Stomach (tissue), 9 donors: ENCODE measurements around the gene WDR62. TPM values are rescaled to one million over a fixed set of nuclear protein-coding genes. Genes with fewer than 3 reads are reported as not detected.
A peak's percentile ranks its signal among the peaks of the same experiment; 100 is the strongest.

Source experiments
- DNase-seq, 2 donors: peaks; one replicate each; pipeline versions ENCODE4 v3.0.0 to v3.0.0-alpha.2; 2013 to 2019
- H3K27ac ChIP-seq, 5 donors: fragments of 200-600 bp in 4 of 5; sonication (generic) in 4 of 5; one replicate each; pipeline ENCODE4 v1.5.1; 2013 to 2019; ENCODE audit warnings: mild to moderate bottlenecking in 1 of 5, moderate library complexity in 1 of 5
- H3K27me3 ChIP-seq, 3 donors: fragments of 200-600 bp; sonication (generic); one replicate each; pipeline ENCODE4 v1.5.1; 2017 to 2019; ENCODE audit warnings: mixed run types in 1 of 3
- H3K36me3 ChIP-seq, 4 donors: fragments of 200-600 bp; sonication (generic); 1 replicate in 3 of 4; 2 replicates in 1 of 4; pipeline ENCODE4 v1.5.1; 2016 to 2019
- H3K4me1 ChIP-seq, 4 donors: fragments of 200-600 bp; sonication (generic); one replicate each; pipeline ENCODE4 v1.5.1; 2016 to 2019
- H3K4me3 ChIP-seq, 4 donors: fragments of 200-600 bp; sonication (generic) in 3 of 4; one replicate each; pipeline ENCODE4 v1.5.1; 2016 to 2019; ENCODE audit warnings: mild to moderate bottlenecking in 1 of 4
- H3K9me3 ChIP-seq, 4 donors: fragments of 200-600 bp; sonication (generic); one replicate each; pipeline ENCODE4 v1.5.1; 2016 to 2019
- EP300 ChIP-seq: sonication (generic); formaldehyde crosslinking; IDR thresholded peaks from one replicate; pipeline ENCODE4 v1.6.1; 2017; ENCODE audit warnings: antibody characterized with exemption
- POLR2A ChIP-seq, 4 donors: fragments of 450-650 bp; IDR thresholded peaks; one replicate each; pipeline ENCODE4 v1.6.1; 2016; ENCODE audit warnings: antibody characterized with exemption in 4 of 4, control low read depth in 2 of 4, mild to moderate bottlenecking in 1 of 4, moderate library complexity in 1 of 4
- POLR2AphosphoS5 ChIP-seq, 3 donors: sonication (generic); formaldehyde crosslinking; IDR thresholded peaks; one replicate each; pipeline ENCODE4 v1.6.1; 2016; ENCODE audit warnings: antibody characterized with exemption in 3 of 3
- WGBS, 5 donors: extraction: QIAGEN DNeasy Blood & Tissue Kit in 3 of 5; methylation state at CpG; one replicate each; pipeline versions ENCODE4 v1.1.5 to v1.1.7; 2013 to 2018; 5-methylcytosine and 5-hydroxymethylcytosine counted together
- intact Hi-C: fragments of 100-400 bp; cut with DNase I; formaldehyde crosslinking; loops from one replicate; pipeline ENCODE4 v1.15.1; 2023; ENCODE audit warnings: low total_unique reads
- polyA plus RNA-seq, 3 donors: library from polyadenylated mRNA; stranded (reverse); fragments of 200-250 nt; gene quantifications; one replicate each; pipeline ENCODE4 v1.2.3, GENCODE V29; 2013
- total RNA-seq, 5 donors: library from RNA; depleted of rRNA; stranded (reverse); fragments of >200 nt; gene quantifications; one replicate each; pipeline versions ENCODE4 v1.1.0 to v1.2.3, GENCODE V29; 2014 to 2016
- TF ChIP-seq, protein P1 (sequence below), 7 experiments: fragments of 450-650 bp in 4 of 7; fragments of 200-600 bp in 3 of 7; sonication (generic) in 3 of 7; IDR thresholded peaks; one replicate each; pipeline ENCODE4 v1.5.1; 2016 to 2019; ENCODE audit warnings: antibody characterized with exemption in 7 of 7, control low read depth in 2 of 7, mild to moderate bottlenecking in 1 of 7
- donor health status: healthy with polysubstance abuse.
- donor health status: Bipolar disorder and iron deficiency.
- donor health status: healthy.

The WDR62 gene
- total and polyA plus RNA-seq, 8 donors = 0.29 to 15.2 (median 1.8) TPM

DNA sequence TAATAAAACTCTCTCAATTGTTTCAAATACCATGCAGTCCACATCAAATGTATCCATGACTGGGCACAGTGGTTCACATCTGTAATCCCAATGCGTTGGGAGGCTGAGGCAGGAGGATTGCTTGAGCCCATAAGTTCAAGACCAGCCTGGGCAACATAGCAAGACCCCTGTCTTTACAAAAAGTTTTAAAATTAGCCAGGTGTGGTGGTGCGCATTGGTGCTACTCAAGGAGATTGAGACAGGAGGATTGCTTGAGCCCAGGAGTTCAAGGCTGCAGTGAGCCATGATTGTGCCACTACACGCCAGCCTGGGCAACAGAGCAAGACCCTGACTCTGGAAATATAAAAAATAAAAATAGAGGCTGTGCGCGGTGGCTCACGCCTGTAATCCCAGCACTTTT is 27.0 kb upstream of the WDR62 start:
- H3K27ac ChIP-seq = no peak overlapping the region
- H3K27me3 ChIP-seq = peaks cover 0 to 9% (median 0%) of the 10 kb centered on the region in 3 donors
- no peaks in the 10 kb centered on the region for H3K9me3 ChIP-seq
- DNase-seq = no peak
- TF ChIP-seq POLR2AphosphoS5 (IDR thresholded peaks at IDR 0.05) (no peak), EP300 (no peak), POLR2A (IDR thresholded peaks at IDR 0.05) (no peak)
- TF ChIP-seq, protein P1, sequence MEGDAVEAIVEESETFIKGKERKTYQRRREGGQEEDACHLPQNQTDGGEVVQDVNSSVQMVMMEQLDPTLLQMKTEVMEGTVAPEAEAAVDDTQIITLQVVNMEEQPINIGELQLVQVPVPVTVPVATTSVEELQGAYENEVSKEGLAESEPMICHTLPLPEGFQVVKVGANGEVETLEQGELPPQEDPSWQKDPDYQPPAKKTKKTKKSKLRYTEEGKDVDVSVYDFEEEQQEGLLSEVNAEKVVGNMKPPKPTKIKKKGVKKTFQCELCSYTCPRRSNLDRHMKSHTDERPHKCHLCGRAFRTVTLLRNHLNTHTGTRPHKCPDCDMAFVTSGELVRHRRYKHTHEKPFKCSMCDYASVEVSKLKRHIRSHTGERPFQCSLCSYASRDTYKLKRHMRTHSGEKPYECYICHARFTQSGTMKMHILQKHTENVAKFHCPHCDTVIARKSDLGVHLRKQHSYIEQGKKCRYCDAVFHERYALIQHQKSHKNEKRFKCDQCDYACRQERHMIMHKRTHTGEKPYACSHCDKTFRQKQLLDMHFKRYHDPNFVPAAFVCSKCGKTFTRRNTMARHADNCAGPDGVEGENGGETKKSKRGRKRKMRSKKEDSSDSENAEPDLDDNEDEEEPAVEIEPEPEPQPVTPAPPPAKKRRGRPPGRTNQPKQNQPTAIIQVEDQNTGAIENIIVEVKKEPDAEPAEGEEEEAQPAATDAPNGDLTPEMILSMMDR (IDR thresholded peaks at IDR 0.05) = no peak
- H3K4me3 ChIP-seq = no peak overlapping the region
- peaks cover 4 to 59% (median 46%) of the 10 kb centered on the region in 4 donors for H3K36me3 ChIP-seq
- intact Hi-C loops = no loop called here
- WGBS, 5 donors = 97 to 100% (median 97%) methylated on average over 6 of the region's 6 CpGs
- peaks cover 0 to 17% (median 12%) of the 10 kb centered on the region in 4 donors for H3K4me1 ChIP-seq

DNA sequence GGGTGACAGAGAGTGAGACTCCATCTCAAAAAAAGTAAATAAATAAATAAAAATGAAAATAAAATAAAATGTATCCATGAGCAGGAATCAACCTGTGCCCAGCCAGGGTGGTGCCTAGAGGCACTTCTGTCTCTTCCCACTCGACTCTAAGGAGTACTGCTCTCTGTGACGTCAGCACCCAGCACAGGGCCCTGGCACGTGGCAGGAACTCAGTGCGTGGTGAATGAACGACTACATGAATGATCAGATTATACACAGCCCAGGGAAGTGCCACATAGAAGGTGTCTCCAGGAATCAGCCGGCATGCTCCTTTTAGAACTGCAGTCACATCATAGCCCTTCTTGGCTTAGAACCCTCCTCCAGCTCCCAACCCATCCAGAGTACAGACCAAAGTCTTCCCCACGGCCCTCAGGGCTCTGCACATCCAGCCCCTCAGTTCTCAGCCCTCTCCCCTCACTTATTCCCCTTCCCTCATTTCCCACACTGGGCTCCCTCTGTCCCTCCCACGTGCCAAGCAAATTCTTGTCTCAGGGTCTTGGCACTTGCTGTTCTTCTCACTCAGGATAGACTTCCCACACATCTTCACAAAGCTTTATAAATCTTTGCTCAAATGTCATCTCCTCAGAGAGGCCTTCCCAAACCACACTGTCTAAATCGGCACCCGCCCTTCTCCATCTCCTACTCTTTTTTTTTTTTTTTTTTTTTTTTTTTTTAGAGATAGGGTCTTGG is 26.2 kb upstream of the WDR62 start:
- intact Hi-C loops = no loop called here
- 77 to 86% (median 82%) methylated on average over 10 of the region's 10 CpGs for WGBS, 5 donors
- H3K27ac ChIP-seq = no peak overlapping the region
- no peak overlapping the region for H3K4me3 ChIP-seq
- DNase-seq = no peak
- H3K9me3 ChIP-seq = no peaks in the 10 kb centered on the region
- peaks cover 0 to 13% (median 0%) of the 10 kb centered on the region in 3 donors for H3K27me3 ChIP-seq
- TF ChIP-seq POLR2A (IDR thresholded peaks at IDR 0.05) (no peak), POLR2AphosphoS5 (IDR thresholded peaks at IDR 0.05) (no peak), EP300 (no peak)
- TF ChIP-seq, protein P1 (IDR thresholded peaks at IDR 0.05) = no peak
- peaks cover 0 to 25% (median 17%) of the 10 kb centered on the region in 4 donors for H3K4me1 ChIP-seq
- H3K36me3 ChIP-seq = peaks cover 4 to 51% (median 38%) of the 10 kb centered on the region in 4 donors

DNA sequence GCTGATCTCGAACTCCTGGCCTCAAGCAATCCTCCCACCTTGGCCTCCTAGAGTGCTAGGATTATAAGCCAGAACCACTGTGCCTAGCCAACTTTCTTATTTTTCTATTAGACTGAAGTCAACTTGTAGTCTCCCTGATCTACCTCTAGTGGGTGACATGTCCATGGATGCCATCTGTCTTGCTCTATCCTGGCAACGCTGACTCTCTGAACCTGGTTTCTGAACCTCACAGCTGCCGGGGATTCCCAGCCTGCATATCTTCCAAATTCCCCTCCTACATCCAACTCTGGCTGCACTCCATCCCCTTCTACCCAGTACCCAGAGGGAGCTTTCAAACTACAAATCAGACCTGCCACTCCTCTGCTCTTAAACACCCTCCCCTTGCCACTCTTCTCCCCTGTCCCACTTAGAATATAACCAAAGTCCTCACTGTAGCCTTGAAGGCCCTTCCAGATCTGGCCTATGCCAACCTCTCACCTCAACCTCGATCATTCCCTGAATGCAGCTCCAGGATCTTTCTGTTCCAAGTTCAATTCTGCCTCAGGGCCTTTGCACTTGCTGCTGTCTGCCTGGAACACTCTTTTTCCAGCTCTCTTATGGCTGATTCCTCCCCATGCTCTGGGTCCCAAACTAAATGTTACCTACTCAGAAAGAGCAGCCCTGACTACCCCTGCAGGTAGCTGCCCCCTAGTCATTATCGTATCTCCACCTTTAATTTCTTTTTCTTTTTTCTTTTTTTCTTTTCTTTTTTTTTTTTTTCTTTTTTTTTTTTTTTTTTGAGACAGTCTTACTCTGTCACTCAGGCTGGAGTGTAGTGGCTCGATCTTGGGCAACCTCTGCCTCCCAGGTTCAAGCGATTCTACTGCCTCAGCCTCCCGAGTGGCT is 24.2 kb upstream of the WDR62 start:
- H3K9me3 ChIP-seq = no peaks in the 10 kb centered on the region
- H3K27ac ChIP-seq = no peak overlapping the region
- intact Hi-C loops = no loop called here
- H3K4me3 ChIP-seq = no peak overlapping the region
- peaks cover 0 to 26% (median 18%) of the 10 kb centered on the region in 4 donors for H3K4me1 ChIP-seq
- H3K27me3 ChIP-seq = peaks cover 0 to 13% (median 0%) of the 10 kb centered on the region in 3 donors
- 84 to 89% (median 88%) methylated on average over 8 of the region's 8 CpGs for WGBS, 5 donors
- DNase-seq = peak in 1 of 2 donors; percentile 37
- TF ChIP-seq EP300 (no peak), POLR2A (IDR thresholded peaks at IDR 0.05) (no peak), POLR2AphosphoS5 (IDR thresholded peaks at IDR 0.05) (no peak)
- TF ChIP-seq, protein P1 (IDR thresholded peaks at IDR 0.05) = no peak
- H3K36me3 ChIP-seq = peaks cover 0 to 40% (median 33%) of the 10 kb centered on the region in 4 donors

DNA sequence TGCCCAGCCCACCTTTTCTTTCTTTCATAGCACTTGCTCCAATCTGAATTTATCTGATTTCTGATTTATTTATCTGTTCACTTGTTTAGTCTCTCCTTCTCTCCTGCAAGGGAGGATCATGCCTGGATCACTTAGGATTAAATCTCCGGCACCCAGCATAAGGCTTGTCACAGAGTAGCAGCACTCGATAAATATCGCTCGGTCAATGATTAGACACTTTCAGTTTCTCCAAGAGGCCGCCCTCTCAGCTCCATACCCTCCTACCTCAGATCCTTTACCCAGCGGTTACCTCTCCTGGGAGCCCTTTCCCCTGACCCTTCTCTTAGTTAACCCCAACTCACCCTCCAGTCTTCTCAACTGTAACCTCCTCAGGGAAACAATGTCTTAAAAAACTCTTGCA is 23.4 kb upstream of the WDR62 start:
- Histone ChIP-seq H3K27ac (peak overlapping the region in 1 of 5 donors; percentile 84), H3K9me3 (no peaks in the 10 kb centered on the region), H3K27me3 (peaks cover 0 to 13% (median 0%) of the 10 kb centered on the region in 3 donors), H3K36me3 (peaks cover 0 to 33% (median 28%) of the 10 kb centered on the region in 4 donors), H3K4me3 (no peak overlapping the region), H3K4me1 (peaks cover 0 to 26% (median 18%) of the 10 kb centered on the region in 4 donors)
- intact Hi-C loops = no loop called here
- WGBS, 5 donors = 37 to 62% (median 50%) methylated on average over 6 of the region's 6 CpGs
- DNase-seq = no peak
- TF ChIP-seq POLR2A (IDR thresholded peaks at IDR 0.05) (no peak), EP300 (no peak)
- TF ChIP-seq, protein P1 (IDR thresholded peaks at IDR 0.05) = no peak
